GM21360 (cell line): ENCODE measurements around the gene ST6GAL1.
A peak's percentile ranks its signal among the peaks of the same experiment; 100 is the strongest.
"Not testable (repeated sequence)": the region's sequence is repeated elsewhere in the genome, so short reads cannot be mapped to it uniquely, and the experiment has no call there.

Source experiments
- ATAC-seq: cut with Tn5 transposase; IDR thresholded peaks from one replicate; pipeline ENCODE4 v1.9.1; 2021; ENCODE audit warnings: mild to moderate bottlenecking, moderate library complexity; ENCODE audit not compliant: unreplicated experiment

ST6GAL1 gene

GRCh38 chr3:186991470-186991869 is 61.1 kb downstream of the ST6GAL1 start:
- ATAC-seq, result no peak

GRCh38 chr3:186992096-186992495 is 61.8 kb downstream of the ST6GAL1 start:
- ATAC-seq, result not testable (repeated sequence)

- ATAC-seq, result no peak
Observed at GRCh38 chr3:186993210-186993782, 63.0 kb downstream of the ST6GAL1 start.

- ATAC-seq, result no peak
Observed at GRCh38 chr3:186994000-186994955, 64.0 kb downstream of the ST6GAL1 start.

- ATAC-seq, result no peak
Observed at GRCh38 chr3:186996356-186996755, 66.0 kb downstream of the ST6GAL1 start.

- ATAC-seq, result no peak
Observed at GRCh38 chr3:186997061-186997460, 66.7 kb downstream of the ST6GAL1 start.

- no peak for ATAC-seq
Observed at GRCh38 chr3:186997473-186997939, 67.2 kb downstream of the ST6GAL1 start.

- no peak for ATAC-seq
Observed at GRCh38 chr3:186998937-186999368, 68.6 kb downstream of the ST6GAL1 start.

- peak; percentile 56 for ATAC-seq
Observed at GRCh38 chr3:187000711-187001151, 70.4 kb downstream of the ST6GAL1 start.

GRCh38 chr3:187002915-187003314 is 72.6 kb downstream of the ST6GAL1 start:
- no peak for ATAC-seq

- no peak for ATAC-seq
Observed at GRCh38 chr3:187005827-187006481, 75.6 kb downstream of the ST6GAL1 start.

GRCh38 chr3:187006864-187007630 is 76.7 kb downstream of the ST6GAL1 start:
- no peak for ATAC-seq

- not testable (repeated sequence) for ATAC-seq
Observed at GRCh38 chr3:187010382-187010781, 80.1 kb downstream of the ST6GAL1 start.

- ATAC-seq, result peak; percentile 44
Observed at GRCh38 chr3:187011915-187012314, 81.6 kb downstream of the ST6GAL1 start.

- no peak for ATAC-seq
Observed at GRCh38 chr3:187012609-187013051, 82.3 kb downstream of the ST6GAL1 start.

GRCh38 chr3:187013159-187013716 is 82.9 kb downstream of the ST6GAL1 start:
- no peak for ATAC-seq

GRCh38 chr3:187014417-187014864 is 84.1 kb downstream of the ST6GAL1 start:
- ATAC-seq, result no peak

GRCh38 chr3:187015903-187016638 is 85.7 kb downstream of the ST6GAL1 start:
- peak; percentile 42 for ATAC-seq

GRCh38 chr3:187016639-187017345 is 86.5 kb downstream of the ST6GAL1 start:
- ATAC-seq, result no peak
